HUES64 (cell line): Measurements from ENCODE around the gene TLN1.
A peak's percentile ranks its signal among the peaks of the same experiment; 100 is the strongest.

ENCODE experiments used
- H3K27ac ChIP-seq: 2 replicates; pipeline ENCODE4 v1.7.0; 2013; ENCODE audit warnings: low read depth, low read length, inconsistent platforms
- H3K27me3 ChIP-seq: 2 replicates; pipeline ENCODE4 v1.6.1; 2013; ENCODE audit warnings: mild to moderate bottlenecking, low read length; ENCODE audit not compliant: insufficient read depth
- H3K36me3 ChIP-seq: 2 replicates; pipeline ENCODE4 v1.6.1; 2013; ENCODE audit warnings: mild to moderate bottlenecking, low read length; ENCODE audit not compliant: insufficient read depth
- H3K4me1 ChIP-seq: 2 replicates; pipeline ENCODE4 v1.6.1; 2013; ENCODE audit warnings: mild to moderate bottlenecking, low read length, moderate library complexity; ENCODE audit not compliant: insufficient read depth
- H3K4me3 ChIP-seq: 2 replicates; pipeline ENCODE4 v1.5.1; 2013; ENCODE audit warnings: mild to moderate bottlenecking, low read length, moderate library complexity
- H3K9ac ChIP-seq: 2 replicates; pipeline ENCODE4 v1.6.1; 2013; ENCODE audit warnings: mild to moderate bottlenecking, low read depth, low read length
- H3K9me3 ChIP-seq: 2 replicates; pipeline ENCODE4 v1.6.1; 2013; ENCODE audit warnings: low read depth, low read length; ENCODE audit not compliant: insufficient read depth
- WGBS: fragments of 150-250, 120-280 bp; methylation state at CpG from one replicate; pipeline ENCODE4 v1.1.7; 2013; ENCODE audit warnings: missing lambda C conversion rate; 5-methylcytosine and 5-hydroxymethylcytosine counted together

The TLN1 gene

DNA sequence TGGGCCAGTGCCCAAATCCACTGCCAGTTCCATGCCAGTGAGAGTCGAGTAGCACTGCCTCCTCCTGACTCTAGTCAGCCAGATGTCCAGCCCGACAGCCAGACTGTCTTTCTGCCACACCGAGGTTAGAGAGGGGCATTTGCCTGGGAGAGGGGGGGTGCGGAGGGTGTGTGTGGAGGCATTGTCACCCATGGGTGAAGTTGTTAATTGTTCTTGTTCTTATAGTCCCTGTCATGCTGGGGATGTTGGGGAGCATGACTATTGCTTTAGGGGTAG is 18.2 kb upstream of the TLN1 start:
- H3K9me3 ChIP-seq: no peaks in the 10 kb centered on the region
- H3K27ac ChIP-seq: no peak overlapping the region; the same call in 1 of the 2 replicates
- 88% methylated on average over 4 of the region's 4 CpGs for WGBS
- H3K9ac ChIP-seq: no peak overlapping the region
- H3K4me1 ChIP-seq: peaks cover 14% of the 10 kb centered on the region
- no peaks in the 10 kb centered on the region for H3K27me3 ChIP-seq
- peak overlapping the region; percentile 97 for H3K4me3 ChIP-seq
- H3K36me3 ChIP-seq: peaks cover 42% of the 10 kb centered on the region

DNA sequence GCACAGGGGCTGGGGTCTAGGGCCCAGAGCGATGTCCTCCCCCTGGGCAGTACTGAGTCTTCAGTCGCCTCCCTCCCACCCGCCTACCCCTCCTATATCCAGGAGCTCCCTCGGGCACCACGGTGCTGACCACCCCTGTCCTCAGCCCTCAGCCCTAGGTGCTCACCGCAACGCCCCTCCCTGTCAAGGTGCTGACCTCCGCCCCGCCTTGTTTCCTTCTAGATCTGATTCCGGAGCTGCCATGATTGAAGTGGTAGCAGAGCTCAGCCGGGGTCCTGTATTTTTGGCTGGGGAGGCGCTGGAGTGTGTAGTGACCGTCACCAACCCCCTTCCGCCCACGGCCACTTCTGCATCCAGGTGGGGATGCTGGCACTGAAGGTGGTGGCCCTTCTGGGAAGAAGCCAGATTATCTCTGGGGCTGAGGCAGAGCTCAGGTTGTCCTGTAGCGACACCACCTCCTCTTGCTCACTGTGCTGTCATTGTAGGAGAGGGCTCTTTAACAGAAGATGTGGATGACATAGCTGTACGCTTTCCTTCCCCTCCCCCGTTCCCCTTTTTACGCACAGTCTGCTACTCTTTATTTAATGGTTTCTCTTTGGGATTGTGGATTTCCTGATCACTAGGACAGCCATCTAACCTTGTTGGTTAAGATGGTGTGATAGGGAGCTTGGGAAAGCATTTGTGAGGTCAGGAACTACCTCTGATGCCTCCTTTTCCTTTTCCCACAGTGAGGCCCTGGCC is 17.7 kb upstream of the TLN1 start:
- Histone ChIP-seq H3K9ac (peak overlapping the region; percentile 74), H3K9me3 (no peaks in the 10 kb centered on the region), H3K27ac (peak overlapping the region; percentile 91; the same call in 1 of the 2 replicates), H3K4me3 (peak overlapping the region; percentile 97), H3K27me3 (no peaks in the 10 kb centered on the region), H3K4me1 (peaks cover 14% of the 10 kb centered on the region), H3K36me3 (peaks cover 44% of the 10 kb centered on the region)
- 11% methylated on average over 18 of the region's 19 CpGs for WGBS

DNA sequence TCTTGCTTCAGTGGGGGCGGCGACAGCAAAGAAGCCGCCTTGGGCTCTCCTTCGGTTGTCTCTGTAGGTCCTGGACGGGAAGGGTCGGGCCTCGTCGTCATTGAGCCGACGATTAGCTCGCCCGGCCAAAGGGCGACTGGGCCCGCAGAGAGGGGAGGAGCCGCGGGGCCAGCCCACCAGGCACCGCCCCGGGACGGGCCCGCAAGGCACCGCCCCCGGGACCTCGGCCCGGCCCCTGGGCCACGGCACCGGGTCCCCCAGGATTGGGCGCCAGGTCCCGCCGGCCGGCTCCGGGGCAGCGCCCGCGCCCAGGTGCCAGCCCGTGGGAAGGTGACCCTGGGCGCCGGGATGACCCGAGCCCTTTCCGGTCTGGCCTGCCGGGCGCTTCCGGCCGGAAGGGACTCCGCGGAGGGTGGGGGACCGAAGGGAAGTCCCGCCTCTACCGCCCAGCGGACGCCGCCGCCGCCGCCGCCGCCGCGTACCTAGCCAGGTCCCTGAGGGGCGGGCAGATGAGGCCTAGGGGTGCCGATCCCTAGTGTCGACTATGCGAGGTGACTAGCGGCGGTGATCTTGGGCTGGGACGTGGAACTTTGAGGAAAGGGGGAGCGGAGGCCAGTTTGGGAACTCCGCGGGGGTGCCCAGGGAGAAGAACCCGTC is 17.0 kb upstream of the TLN1 start, which contains the start of the genes GBA2 and RGP1:
Gene GBA2 (minus strand): TSS at position 371 of the 657 bp plus-strand sequence. CDS start 524 bp downstream, outside the sequence.
Gene RGP1 (plus strand): TSS at position 430 of the 657 bp plus-strand sequence. CDS start 469 bp downstream, outside the sequence.
- Histone ChIP-seq H3K27ac (peak within 1 kb of the TSS; percentile 91; the same call in 1 of the 2 replicates), H3K9ac (peak within 1 kb of the TSS; percentile 74), H3K4me1 (peaks cover 14% of the 10 kb centered on the region), H3K27me3 (no peaks in the 10 kb centered on the region), H3K4me3 (peak within 1 kb of the TSS; percentile 97), H3K9me3 (no peaks in the 10 kb centered on the region), H3K36me3 (peaks cover 49% of the 10 kb centered on the region)
- WGBS: under 1% methylated on average over 69 of the region's 69 CpGs

DNA sequence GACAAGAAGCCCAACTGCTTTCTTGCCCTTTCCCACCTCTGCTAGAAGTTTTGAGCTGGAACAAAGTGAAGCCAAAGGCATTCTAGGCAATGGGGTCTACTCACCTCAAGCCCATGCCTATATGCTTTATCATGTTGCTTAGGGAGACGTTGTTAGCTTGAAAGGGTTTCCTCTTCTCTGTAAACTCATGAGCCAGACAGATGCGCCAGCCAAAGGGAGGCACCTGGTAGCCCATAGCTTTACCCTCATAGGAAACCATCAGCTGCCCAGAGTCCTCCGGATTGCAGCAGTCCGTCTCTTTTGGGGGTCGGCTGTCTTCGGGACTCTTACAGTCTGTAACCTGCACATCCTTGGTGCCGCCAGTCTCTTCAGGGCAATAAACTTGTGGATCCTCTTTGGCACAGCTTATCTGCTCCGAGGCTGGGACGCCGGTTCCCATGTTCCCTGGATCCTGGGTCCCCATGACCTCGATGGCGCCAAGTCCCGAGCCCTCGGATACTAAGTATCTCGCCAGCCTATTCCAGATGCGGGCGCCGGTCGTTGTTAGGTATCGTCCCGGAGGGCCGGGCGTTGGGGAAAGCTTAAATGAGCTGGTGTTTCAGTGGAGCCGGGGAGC is 16.4 kb upstream of the TLN1 start:
- Histone ChIP-seq H3K4me3 (peak overlapping the region; percentile 97), H3K36me3 (peaks cover 49% of the 10 kb centered on the region), H3K4me1 (peaks cover 14% of the 10 kb centered on the region), H3K9ac (peak overlapping the region; percentile 74), H3K27ac (peak overlapping the region; percentile 91; the same call in 1 of the 2 replicates), H3K27me3 (no peaks in the 10 kb centered on the region), H3K9me3 (no peaks in the 10 kb centered on the region)
- 1% methylated on average over 24 of the region's 24 CpGs for WGBS

DNA sequence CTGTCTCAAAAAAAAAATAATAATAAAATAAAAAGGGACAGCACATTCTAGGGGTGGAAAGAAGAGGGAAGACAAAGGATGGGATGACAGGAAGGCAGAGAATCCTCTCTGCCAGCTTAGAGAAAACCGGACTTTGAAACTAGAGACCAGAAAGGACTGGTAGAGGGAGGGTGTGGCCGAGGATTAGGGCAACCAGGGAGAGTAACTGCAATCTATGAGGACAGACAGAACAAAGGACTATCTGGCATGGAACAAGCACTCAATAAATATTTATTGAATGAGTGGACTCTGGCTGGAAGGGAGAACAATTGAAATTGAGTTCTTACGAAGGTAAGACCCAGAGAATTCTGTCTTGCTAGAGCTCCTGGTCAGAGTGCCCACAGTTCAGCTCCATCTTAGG is 14.6 kb upstream of the TLN1 start:
- H3K27ac ChIP-seq: no peak overlapping the region
- H3K4me1 ChIP-seq: peaks cover 14% of the 10 kb centered on the region
- WGBS: 79% methylated on average over 3 of the region's 3 CpGs
- no peaks in the 10 kb centered on the region for H3K9me3 ChIP-seq
- H3K9ac ChIP-seq: no peak overlapping the region
- H3K36me3 ChIP-seq: peaks cover 49% of the 10 kb centered on the region
- peak overlapping the region; percentile 97 for H3K4me3 ChIP-seq
- no peaks in the 10 kb centered on the region for H3K27me3 ChIP-seq

DNA sequence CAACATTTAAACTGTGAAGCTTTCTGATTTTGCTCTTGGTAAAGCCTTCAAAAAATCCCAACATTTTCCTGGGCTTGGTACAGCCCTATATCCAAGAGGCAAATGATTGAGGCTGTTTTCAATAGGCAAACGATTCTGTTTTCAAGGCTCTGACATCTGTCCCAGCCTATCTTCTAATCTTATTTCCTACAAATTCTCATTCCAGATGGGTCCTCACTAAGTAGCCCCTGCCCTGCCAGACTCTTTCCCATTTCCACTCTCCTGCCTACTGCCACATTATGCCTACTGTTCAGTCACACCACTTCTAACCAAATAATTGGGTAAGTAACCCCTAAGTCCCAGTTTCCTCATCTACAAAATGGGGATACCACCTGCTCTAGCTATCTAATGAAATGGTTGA is 13.6 kb upstream of the TLN1 start:
- H3K4me1 ChIP-seq: peaks cover 14% of the 10 kb centered on the region
- no peak overlapping the region for H3K4me3 ChIP-seq
- H3K9ac ChIP-seq: no peak overlapping the region
- no peak overlapping the region for H3K27ac ChIP-seq
- 97% methylated on average over 1 of the region's 1 CpG for WGBS
- H3K9me3 ChIP-seq: no peaks in the 10 kb centered on the region
- no peaks in the 10 kb centered on the region for H3K27me3 ChIP-seq
- H3K36me3 ChIP-seq: peaks cover 49% of the 10 kb centered on the region

DNA sequence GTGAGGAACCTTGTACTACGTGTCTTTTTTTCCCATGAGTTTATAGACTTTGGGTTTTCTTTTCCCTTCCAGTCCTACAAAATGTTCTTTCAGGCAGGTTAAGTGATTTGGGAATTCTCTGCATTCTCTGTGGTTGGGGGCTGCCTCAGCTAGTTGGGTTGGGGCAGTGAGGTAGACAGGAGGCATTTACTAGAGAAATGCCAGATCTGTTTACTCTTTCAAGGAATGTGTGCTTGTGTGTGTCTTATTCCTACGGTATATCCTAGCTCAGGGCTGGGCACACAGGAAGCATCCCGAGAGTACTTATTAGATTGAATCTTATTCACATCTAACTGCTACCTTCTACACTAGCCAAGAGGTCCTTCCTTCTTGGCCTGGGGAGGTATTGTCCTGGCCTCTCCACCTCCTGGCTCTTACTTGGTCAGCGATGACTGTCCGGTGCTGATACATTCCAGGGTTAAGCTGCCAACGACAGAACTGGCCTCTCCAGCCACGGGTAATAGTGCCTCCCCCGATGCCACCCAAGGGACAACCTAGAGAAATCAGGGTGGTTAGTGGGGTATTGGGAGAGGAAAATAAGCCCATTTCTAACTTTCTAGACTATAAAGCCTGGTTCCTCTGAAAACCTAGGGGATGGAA is 12.0 kb upstream of the TLN1 start:
- WGBS: 95% methylated on average over 8 of the region's 8 CpGs
- H3K9me3 ChIP-seq: no peaks in the 10 kb centered on the region
- H3K4me1 ChIP-seq: peaks cover 11% of the 10 kb centered on the region
- H3K27me3 ChIP-seq: no peaks in the 10 kb centered on the region
- H3K9ac ChIP-seq: no peak overlapping the region
- peaks cover 65% of the 10 kb centered on the region for H3K36me3 ChIP-seq
- H3K4me3 ChIP-seq: no peak overlapping the region
- H3K27ac ChIP-seq: no peak overlapping the region

DNA sequence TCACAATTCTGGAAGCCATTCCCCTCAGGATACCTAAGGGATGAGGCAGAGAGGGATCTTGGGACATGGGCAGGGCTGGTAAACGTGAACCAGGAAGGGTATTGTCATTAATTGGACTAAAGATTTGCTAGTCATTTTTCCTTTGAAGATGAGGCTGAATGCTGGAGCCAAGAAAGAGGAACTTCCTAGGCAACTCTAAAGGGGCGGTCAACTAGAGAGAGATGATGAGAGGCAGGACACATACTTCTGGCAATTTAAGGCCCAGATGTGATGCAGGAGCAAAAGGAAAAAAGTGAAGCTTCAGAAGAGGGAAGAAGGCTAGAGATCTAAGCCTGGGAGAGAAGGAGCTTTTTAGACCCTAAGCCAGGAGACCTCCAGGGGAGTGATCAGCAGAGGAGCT is 11.5 kb upstream of the TLN1 start:
- peaks cover 70% of the 10 kb centered on the region for H3K36me3 ChIP-seq
- H3K27me3 ChIP-seq: no peaks in the 10 kb centered on the region
- no peak overlapping the region for H3K9ac ChIP-seq
- no peak overlapping the region for H3K27ac ChIP-seq
- no peak overlapping the region for H3K4me3 ChIP-seq
- whole genome bisulfite sequencing: 90% methylated on average over 2 of the region's 2 CpGs
- no peaks in the 10 kb centered on the region for H3K9me3 ChIP-seq
- peaks cover 11% of the 10 kb centered on the region for H3K4me1 ChIP-seq

DNA sequence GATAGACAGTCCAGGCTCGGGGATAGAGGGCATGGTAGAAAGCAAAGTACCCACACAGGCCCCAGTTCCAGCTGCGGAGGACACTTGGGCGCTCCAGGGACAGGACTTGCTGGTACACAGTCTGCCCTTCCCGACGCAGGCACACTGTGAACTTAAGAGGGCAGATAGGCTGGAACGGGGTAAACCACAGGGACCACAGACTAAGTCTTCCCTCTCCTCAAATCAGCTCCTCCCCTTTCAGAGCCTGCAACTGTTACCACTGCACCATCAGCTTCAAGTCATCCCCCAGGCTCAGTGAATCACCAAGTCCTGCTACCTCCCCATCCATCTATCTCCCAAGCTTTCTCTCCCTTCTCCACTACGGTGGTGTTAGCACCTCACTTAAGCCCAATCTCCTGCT is 9.7 kb upstream of the TLN1 start:
- Histone ChIP-seq H3K36me3 (peaks cover 87% of the 10 kb centered on the region), H3K9me3 (no peaks in the 10 kb centered on the region), H3K27me3 (no peaks in the 10 kb centered on the region), H3K27ac (no peak overlapping the region), H3K9ac (no peak overlapping the region), H3K4me1 (peaks cover 2% of the 10 kb centered on the region; the same call in 1 of the 2 replicates), H3K4me3 (no peak overlapping the region)
- 96% methylated on average over 7 of the region's 7 CpGs for WGBS

DNA sequence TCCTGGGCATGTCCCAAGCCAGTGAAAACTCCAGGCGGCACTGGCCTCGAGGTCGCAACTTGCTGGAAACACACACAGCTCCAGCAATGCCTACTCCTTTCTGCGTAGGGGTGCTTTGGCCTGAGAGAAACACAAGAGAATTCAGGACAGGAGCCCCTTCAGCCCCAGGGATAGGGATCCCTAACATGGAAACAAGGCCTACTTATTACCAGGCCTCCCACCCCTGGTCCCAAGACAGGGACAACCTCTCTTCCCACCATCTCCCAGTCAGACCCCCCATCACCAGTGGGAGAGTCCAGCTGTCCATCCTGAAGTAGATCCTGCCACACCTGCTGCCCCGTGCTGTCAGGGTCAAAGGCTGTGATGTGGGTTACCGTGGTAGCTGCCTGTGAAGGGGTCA is 8.2 kb upstream of the TLN1 start:
- WGBS: 93% methylated on average over 6 of the region's 6 CpGs
- H3K4me3 ChIP-seq: no peak overlapping the region
- no peak overlapping the region for H3K9ac ChIP-seq
- H3K36me3 ChIP-seq: peaks cover 94% of the 10 kb centered on the region
- H3K9me3 ChIP-seq: no peaks in the 10 kb centered on the region
- H3K27ac ChIP-seq: no peak overlapping the region
- H3K4me1 ChIP-seq: no peaks in the 10 kb centered on the region
- no peaks in the 10 kb centered on the region for H3K27me3 ChIP-seq

DNA sequence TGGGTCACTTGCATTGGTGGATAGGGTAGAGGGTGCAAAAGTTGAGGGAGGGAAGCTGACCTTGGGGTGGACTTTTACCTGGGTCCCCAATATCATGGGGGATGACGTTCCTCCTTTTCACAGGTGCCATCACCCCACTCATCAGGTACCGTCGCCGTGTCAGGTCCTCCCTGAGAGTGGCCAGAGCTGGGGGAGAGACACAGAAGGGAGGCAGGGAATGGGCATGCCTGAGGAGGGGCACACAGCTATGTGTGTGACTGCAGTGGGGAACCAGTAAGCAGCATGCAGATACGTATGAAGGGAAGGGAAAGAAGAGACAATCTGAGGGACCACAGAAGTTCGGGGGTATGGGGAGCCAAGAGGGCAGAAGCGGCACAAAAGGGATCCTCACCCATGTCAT is 6.9 kb upstream of the TLN1 start:
- Histone ChIP-seq H3K27me3 (no peaks in the 10 kb centered on the region), H3K27ac (no peak overlapping the region), H3K9me3 (no peaks in the 10 kb centered on the region), H3K4me1 (no peaks in the 10 kb centered on the region), H3K9ac (no peak overlapping the region), H3K4me3 (no peak overlapping the region), H3K36me3 (peaks cover 93% of the 10 kb centered on the region)
- WGBS: 95% methylated on average over 7 of the region's 7 CpGs
